ENCODE measurements around the gene MCF2L.
"Not testable (repeated sequence)": the region's sequence is repeated elsewhere in the genome, so short reads cannot be mapped to it uniquely, and the experiment has no call there.

The MCF2L gene

DNA sequence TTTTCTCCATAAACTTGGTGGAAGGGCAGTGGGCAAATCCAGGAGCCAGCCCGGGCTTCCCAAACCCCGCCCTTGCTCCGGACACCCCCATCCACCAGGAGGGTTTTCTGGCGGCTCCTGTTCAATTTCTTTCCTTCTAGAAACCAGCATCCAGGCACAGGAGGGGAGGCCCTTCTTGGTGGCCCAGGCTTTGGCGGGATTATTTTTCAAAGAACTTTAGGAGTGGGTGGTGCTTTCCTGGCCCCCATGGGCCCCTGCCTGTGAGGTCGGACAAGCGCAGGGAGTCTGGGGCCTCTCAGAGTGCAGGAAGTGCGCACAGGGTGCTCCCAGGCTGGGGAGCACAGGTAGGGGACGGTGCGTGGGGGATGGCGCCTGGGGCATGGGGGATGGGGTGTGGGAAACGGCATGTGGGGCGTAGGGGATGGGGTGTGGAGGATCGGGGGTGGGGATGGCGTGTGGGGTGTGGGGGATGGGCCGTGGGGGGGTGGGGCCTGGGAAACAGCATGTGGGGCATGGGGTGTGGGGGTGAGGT, 137.0 kb downstream of the MCF2L start:
- DNase-seq, result no peak

DNA sequence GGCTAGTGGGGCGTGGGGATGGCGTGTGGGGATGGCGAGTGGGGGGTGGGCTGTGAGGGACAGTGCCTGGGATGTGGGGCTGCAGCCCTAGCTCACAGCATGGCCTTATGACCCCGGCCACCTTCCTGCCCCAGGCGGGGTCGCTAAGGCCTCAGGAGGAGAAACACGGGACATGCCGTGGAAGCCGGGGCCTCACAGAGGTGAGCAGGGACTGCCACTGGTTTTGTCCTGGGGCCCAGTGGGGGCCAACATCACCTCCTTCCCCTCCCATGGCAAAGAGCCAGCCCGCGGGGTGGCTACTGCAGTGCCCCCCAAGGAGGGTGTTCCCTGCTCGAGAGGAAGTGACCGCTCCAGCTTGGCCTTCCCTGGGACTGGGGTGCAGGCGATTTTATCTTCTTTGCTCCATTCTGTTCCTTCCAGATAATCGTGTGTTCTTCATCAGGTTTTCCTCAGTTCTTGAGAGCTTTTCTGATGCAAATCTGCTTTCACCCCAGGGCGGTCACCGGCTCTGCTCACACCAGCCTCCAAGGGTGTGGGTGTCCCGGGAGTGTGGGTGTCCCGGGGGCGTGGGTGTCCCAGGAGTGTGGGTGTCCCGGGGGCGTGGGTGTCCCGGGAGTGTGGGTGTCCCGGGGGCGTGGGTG, 137.8 kb downstream of the MCF2L start:
- no peak for DNase-seq

DNA sequence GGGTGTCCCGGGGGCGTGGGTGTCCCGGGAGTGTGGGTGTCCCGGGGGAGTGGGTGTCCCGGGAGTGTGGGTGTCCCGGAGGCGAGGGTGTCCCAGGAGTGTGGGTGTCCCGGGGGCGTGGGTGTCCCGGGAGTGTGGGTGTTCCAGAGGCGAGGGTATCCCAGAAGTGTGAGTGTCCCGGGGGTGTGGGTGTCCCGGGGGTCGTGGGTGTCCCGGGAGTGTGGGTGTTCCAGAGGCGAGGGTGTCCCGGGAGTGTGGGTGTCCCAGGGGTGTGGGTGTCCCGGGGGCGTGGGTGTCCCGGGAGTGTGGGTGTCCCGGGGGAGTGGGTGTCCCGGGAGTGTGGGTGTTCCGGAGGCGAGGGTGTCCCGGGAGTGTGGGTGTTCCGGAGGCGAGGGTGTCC, 139.5 kb downstream of the MCF2L start:
- not testable (repeated sequence) for DNase-seq

DNA sequence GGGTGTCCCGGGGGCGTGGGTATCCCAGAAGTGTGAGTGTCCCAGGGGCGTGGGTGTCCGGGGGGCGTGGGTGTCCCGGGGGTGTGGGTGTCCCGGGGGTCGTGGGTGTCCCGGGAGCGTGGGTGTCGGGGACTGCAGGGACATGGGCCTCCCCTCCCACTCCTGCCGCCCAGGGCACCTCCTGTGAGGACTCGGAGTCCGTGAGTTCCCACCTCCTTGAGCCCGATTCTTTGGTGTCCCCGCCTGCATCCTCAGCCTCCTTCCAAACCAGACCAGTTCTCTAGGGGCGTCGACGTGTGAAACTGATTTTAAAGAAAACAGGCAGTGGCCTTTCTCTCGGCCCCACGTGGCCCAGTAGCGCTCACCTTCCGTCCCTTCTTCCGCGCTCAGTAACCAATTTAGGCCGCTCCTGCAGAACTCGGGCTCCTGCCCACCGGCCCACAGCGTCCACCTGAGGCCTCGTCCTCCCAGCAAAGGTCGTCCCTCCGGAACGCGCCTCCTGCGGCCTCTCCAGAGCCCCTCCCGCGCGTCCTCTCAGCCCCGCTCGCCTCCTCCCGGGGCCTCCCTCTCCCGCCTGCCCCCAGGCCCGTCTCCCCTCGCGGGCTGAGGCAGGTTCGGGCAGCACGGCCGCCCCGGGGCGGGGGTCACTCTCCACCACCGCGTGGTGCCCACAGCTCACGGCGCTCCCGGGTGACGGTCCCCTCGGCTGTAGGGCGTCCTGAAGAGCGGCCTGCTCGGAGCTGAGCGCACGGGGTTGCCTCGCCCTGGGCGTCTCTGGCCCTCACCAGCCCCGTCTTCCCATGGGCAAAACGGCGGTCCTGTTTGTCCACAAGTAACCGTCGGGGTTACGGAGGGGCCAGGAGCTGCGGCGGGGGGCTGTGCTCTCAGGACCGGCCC, 140.4 kb downstream of the MCF2L start:
- DNase-seq, result no peak

DNA sequence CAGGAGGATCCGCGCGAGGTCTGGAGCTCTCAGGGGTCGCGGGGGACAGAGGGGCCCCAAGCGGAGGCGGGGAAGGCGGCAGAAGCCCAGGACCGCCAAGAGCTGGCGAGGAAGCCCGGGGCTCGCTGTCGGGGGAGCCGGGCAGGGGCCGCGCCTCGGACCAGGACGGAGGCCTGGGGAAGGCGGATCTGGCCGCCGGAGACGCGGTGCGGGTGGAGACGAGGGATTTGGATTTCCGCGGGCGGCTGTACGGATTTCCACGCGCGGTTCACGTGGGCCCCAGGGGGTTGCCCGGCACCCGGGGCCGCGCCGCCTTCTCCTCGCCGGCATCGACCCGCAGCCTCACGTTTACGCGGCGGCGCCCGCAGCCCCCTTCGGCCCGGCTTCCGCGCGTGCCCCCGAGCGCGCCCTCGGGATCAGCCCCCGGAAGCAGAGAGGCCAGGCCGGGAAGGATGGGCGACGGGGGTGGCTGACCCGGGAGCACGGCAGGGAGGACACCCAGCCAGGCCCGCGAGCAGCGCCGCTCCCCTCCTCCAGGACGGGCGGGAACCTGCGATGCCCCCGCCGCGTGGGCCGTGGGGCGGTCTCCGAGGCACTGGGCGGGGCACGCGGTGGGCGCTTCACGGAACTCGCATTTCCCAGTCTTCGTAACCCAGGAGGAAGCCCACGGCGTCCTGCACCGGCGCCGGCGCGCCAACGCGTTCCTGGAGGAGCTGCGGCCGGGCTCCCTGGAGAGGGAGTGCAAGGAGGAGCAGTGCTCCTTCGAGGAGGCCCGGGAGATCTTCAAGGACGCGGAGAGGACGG, 141.2 kb downstream of the MCF2L start:
- no peak for DNase-seq

DNA sequence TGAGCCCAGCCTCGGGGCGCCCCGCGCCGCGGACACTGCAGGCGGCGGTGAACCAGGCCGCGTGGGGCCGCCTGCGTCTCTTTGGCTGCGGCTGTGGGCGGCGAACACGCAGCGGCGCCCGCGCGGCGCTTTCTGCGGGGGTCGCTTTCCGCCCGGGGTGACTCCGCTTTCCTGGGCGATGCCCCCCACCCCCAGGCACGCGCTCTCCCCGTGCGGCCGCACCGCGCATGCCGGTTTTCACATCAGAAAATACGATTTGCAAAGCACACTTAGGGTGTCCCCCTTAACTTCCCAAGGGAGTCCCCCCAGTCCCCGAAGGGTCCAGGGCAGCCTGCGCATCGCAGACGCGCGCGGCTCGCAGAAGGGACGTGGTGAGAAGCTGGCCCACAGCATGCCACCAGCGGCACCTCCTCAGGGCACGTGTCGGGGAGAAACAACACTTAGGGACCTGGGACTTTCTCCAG, 141.9 kb downstream of the MCF2L start:
- no peak for DNase-seq

DNA sequence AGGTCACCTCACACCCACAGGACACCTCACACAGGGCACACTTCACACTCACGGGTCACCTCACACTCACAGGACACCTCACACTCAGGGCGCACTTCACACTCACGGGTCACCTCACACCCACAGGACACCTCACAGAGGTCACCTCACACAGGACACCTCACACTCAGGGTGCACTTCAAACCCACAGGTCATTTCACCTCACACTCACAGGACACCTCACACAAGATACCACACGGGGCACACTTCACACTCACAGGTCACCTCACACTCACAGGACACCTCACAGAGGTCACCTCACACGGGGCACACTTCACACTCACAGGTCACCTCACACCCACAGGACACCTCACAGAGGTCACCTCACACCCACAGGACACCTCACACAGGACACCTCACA, 142.8 kb downstream of the MCF2L start:
- not testable (repeated sequence) for DNase-seq

DNA sequence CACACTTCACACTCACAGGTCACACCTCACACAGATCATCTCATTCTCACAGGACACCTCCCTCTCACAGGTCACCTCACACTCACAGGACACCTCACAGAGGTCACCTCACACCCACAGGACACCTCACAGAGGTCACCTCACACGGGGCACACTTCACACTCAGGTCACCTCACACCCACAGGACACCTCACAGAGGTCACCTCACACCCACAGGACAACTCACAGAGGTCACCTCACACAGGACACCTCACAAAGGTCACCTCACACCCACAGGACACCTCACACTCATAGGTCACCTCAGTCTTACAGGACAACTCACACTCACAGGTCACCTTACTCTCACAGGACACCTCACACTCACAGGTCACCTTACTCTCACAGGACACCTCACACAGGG, 143.5 kb downstream of the MCF2L start:
- not testable (repeated sequence) for DNase-seq

DNA sequence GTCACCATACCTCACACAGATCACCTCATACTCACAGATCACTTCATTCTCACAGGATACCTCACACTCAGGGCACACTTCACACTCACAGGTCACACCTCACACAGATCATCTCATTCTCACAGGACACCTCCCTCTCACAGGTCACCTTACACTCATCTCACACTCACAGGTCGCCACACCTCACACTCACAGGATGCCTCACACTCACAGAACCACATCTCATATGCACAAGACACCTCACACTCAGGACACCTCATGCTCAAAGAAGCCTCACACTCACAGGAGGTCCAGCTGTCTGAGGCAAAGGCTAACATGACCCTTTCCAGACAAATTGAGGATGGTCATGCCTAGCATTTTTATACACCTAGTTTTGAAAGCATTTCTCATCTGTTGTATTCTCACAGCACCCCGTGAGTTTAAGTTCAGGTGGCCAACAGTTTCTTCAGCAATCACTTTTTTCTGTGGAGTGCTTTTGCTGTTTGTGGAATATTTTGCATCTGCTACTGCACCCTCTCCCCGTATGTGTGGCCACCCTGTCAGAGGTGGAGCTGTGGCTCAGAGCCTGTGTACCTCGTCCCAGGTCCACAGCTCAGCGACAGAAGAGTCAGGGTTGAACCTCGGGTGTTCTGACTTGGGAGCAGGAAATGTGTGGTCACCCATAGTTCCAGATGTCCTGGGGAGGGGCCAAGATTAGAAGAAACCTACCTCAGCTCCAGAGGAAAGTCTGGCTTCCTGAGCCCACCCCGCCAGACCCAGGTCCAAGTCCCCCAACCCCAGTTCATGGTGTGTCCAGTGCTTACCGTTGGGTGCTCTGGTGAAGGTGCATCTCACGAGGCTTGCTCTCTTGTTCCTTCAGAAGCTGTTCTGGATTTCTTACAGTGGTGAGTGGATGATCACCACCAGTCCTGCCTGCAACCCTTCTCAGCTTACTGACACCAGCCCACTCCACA, 144.2 kb downstream of the MCF2L start:
- DNase-seq, result no peak

DNA sequence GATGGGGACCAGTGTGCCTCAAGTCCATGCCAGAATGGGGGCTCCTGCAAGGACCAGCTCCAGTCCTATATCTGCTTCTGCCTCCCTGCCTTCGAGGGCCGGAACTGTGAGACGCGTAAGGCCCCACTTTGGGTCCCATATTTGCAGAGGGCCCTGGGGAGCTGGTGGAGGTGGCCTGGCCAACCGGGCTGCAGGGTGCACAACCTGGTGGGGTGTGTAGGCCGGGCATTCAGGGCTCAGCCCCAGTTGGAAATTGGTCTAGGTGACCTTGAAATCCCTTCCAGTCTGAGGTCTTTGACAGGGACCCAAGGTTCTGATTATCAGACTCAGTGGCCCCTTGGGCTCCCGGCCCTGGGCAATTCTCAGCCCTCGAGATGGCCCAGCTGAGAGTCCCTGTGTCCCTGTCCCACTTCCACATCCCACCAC, 144.8 kb downstream of the MCF2L start:
- no peak for DNase-seq

DNA sequence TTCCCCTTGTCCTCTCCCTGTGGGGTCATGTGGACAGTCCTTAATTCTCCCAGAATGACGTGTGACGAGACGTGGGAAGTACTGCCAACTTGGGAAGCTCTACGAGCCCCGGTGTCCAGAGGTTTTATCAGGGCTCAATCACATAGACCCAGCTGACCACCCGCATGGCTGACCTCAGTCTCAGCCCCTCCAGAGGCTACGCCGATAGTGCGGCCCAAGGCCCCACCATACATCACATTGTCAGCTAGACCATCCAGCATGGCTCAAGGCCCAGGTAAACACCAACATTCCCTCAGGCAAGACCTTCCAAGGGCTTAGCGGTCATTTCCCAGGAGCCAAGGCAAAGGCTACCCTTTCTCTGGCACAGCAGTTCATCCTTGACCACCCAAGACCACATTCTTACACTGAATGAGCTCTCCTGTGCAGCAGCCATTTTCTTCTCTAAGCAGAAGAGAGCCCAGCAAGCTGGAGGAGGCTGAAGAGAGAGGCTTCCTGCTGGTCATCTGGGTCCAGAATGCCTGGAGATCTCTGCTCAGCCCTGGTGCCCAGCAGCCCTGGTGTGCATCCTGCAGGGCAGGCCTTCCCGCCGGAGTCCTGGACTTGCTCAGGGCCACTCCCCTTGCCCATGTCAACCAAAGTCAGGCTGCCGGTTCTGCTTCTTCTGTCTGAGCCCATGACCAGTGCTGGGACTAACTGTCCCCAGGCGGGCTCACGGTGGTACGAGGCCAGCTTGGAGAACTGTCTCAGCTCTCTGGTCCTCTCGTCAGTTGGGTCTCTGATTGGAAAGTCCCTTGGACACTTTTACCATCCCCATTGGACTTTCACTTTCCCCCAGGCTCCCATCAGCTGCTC, 145.7 kb downstream of the MCF2L start:
- no peak for DNase-seq

DNA sequence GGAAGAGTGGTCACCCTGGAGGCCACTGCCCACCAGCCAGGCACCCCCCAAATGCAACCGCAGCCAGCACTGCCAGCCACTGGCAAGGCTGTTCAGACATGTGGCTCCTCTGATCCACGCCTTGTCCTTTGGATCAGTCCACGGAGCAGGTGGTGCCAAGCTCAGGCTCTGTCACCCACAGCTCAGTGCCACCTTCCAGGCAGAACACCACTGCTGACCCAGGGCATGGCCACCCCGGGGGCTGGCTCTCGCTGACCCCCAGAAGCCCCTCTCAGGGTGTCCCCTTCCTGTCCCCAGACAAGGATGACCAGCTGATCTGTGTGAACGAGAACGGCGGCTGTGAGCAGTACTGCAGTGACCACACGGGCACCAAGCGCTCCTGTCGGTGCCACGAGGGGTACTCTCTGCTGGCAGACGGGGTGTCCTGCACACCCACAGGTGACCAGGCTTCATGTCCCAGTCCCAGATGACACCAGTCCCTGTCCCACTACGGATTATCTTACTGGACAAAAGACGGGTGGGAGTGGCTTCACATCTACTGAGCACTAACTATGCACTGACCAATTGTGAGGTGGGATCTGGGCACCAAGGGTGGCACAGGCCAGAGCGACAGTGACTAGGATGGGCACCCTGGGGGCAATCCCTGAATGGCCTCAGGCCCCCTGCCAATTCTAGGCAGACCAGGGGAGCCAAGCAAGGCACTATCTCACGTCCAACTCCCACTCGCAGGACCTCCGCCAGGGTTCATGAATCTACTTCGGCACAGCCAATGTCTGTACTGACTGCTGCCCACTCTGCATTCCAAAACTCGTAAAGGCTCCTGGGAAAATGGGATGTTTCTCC, 146.6 kb downstream of the MCF2L start:
- no peak for DNase-seq

DNA sequence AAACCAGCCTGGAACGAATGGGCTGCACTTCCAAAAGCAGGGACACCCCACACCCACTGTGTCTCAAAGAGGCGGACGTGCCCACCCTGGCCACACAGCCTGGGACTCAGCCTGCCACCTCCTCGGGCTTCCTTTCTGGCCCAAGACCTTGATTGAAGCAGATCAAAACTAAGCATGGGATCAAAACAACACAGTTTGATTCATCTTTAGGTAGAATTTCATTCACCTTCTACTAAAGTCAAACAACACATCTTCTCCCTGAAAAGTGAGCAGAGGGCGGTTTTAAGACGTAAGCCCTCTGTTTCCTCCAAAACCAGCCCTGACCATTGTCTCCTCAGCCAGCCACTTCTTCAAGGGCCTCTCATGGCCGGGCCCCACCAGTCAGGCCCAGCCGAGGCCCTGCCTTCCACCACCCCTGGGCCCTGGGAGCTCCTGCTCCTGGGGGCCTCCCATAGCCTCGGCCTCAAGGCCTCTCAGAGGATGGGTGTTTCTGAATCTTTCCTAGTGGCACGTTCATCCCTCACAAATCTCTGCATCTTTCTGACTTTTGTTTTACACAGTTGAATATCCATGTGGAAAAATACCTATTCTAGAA, 147.3 kb downstream of the MCF2L start:
- DNase-seq, result no peak

DNA sequence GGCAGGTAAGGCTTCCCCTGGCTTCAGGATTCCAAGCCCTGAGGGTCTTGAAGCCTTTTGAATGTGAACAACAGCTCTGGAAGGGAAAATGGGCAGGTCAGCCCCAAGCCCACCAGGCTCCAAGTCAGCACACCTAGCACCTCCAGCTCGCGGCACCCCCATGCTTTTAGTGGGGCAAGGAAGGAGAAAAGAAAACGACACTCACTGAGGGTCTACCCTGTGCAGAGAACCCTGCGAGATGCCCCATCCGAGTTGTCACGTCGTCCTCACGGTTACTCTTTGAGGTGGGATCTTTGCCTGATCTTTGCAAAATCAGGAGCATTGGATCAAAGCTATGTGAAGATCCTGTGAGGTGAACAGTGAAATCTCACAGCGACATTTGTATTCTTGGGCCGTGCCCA, 147.9 kb downstream of the MCF2L start:
- no peak for DNase-seq

DNA sequence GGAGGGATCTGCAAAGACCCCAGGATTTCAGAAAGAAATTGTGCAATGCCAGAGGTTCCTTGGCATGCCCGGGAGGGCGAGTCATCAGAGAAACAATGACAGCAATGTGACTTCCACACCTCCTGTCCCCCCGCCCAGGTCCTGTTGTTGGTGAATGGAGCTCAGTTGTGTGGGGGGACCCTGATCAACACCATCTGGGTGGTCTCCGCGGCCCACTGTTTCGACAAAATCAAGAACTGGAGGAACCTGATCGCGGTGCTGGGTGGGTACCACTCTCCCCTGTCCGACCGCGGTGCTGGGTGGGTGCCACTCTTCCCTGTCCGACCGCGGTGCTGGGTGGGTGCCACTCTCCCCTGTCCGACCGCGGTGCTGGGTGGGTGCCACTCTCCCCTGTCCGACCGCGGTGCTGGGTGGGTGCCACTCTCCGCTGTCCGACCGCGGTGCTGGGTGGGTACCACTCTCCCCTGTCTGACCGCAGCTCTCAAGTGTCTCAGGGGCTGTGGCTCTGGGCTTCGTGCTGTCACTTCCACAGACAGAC, 148.4 kb downstream of the MCF2L start:
- DNase-seq, result no peak

DNA sequence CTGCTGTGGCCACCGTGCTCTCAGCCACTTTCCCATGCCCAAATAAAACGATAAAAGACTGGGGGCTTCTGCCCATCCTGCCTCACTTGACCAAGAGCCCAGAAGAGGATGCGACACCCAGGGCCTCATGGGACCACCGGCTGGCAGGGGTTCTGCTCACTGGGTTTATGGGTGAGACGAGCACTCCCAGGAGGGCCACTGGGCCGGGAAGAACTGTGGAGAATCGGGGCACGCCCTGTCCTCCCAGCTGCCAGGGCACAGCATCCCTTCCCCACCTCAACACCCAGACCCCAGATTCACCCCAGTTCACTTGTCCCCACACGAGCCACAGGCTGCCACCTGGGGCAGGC, 148.9 kb downstream of the MCF2L start:
- no peak for DNase-seq

DNA sequence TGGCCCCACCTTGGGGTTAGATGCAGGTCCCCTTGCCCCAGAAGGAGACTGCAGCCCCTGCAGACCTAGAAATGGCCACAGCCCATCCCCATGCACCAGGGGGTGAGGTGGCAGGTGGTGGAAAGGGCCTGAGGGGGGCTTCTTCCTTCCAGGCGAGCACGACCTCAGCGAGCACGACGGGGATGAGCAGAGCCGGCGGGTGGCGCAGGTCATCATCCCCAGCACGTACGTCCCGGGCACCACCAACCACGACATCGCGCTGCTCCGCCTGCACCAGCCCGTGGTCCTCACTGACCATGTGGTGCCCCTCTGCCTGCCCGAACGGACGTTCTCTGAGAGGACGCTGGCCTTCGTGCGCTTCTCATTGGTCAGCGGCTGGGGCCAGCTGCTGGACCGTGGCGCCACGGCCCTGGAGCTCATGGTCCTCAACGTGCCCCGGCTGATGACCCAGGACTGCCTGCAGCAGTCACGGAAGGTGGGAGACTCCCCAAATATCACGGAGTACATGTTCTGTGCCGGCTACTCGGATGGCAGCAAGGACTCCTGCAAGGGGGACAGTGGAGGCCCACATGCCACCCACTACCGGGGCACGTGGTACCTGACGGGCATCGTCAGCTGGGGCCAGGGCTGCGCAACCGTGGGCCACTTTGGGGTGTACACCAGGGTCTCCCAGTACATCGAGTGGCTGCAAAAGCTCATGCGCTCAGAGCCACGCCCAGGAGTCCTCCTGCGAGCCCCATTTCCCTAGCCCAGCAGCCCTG, 149.4 kb downstream of the MCF2L start:
- DNase-seq, result no peak

DNA sequence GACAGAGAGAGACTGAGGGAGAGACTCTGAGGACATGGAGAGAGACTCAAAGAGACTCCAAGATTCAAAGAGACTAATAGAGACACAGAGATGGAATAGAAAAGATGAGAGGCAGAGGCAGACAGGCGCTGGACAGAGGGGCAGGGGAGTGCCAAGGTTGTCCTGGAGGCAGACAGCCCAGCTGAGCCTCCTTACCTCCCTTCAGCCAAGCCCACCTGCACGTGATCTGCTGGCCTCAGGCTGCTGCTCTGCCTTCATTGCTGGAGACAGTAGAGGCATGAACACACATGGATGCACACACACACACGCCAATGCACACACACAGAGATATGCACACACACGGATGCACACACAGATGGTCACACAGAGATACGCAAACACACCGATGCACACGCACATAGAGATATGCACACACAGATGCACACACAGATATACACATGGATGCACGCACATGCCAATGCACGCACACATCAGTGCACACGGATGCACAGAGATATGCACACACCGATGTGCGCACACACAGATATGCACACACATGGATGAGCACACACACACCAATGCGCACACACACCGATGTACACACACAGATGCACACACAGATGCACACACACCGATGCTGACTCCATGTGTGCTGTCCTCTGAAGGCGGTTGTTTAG, 150.3 kb downstream of the MCF2L start:
- DNase-seq, result no peak

All from NCI-H1436 treated with DMSO at 0.1 percent for 48 hours (cell line).